Panc1 (cell line): ENCODE results near the gene CDADC1.

ENCODE experiments used
- CTCF ChIP-seq: fragments of 450-650 bp; IDR thresholded peaks from 2 replicates; pipeline ENCODE4 v1.5.1; 2017; ENCODE audit warnings: mild to moderate bottlenecking
- POLR2AphosphoS5 ChIP-seq: IDR thresholded peaks from 2 replicates; pipeline ENCODE4 v1.6.1; 2012; ENCODE audit warnings: mild to moderate bottlenecking, low read depth, low read length, moderate library complexity
- REST ChIP-seq, 2 experiments: IDR thresholded peaks; 2 replicates each; pipeline ENCODE4 v1.6.1; 2011 to 2012; ENCODE audit warnings: low read depth in 2 of 2, control low read depth in 1 of 2, low read length in 1 of 2, mild to moderate bottlenecking in 1 of 2, moderate library complexity in 1 of 2; ENCODE audit not compliant: insufficient read depth in 1 of 2
- SIN3A ChIP-seq: IDR thresholded peaks from 2 replicates; pipeline ENCODE4 v1.6.1; 2012; ENCODE audit warnings: low read depth, mild to moderate bottlenecking, low read length, moderate library complexity, borderline replicate concordance; ENCODE audit not compliant: insufficient read depth

GRCh38 chr13:49300739-49301589 is 53.2 kb downstream of the CDADC1 start:
- TF ChIP-seq CTCF (peak; percentile 85), POLR2AphosphoS5 (no peak), REST (IDR thresholded peaks at IDR 0.05; ENCODE audit: insufficient read depth in 1 of 2, low read depth in 2 of 2, low read length in 1 of 2) (no peak), SIN3A (no peak)
